Coronary artery (tissue), 2 donors: Measurements from ENCODE around the gene NEUROD4.
A peak's percentile ranks its signal among the peaks of the same experiment; 100 is the strongest.

Experiments
- DNase-seq: peaks from one replicate; pipeline ENCODE4 v3.0.0-alpha.2; 2017; ENCODE audit warnings: low spot score
- H3K27ac ChIP-seq, 2 donors: fragments of 200-600 bp; sonication (generic); one replicate each; pipeline ENCODE4 v1.5.1; 2016 to 2019
- H3K4me3 ChIP-seq: fragments of 200-600 bp; sonication (generic); 2 replicates; pipeline ENCODE4 v1.5.1; 2016; ENCODE audit warnings: mild to moderate bottlenecking, moderate library complexity
- TF ChIP-seq, protein P1 (sequence below): fragments of 200-600 bp; sonication (generic); IDR thresholded peaks from one replicate; pipeline ENCODE4 v1.5.1; 2019; ENCODE audit warnings: antibody characterized with exemption

The NEUROD4 gene

GRCh38 chr12:55072083-55072482, 52.3 kb downstream of the NEUROD4 start:
- no peak for DNase-seq
- TF ChIP-seq, protein P1, sequence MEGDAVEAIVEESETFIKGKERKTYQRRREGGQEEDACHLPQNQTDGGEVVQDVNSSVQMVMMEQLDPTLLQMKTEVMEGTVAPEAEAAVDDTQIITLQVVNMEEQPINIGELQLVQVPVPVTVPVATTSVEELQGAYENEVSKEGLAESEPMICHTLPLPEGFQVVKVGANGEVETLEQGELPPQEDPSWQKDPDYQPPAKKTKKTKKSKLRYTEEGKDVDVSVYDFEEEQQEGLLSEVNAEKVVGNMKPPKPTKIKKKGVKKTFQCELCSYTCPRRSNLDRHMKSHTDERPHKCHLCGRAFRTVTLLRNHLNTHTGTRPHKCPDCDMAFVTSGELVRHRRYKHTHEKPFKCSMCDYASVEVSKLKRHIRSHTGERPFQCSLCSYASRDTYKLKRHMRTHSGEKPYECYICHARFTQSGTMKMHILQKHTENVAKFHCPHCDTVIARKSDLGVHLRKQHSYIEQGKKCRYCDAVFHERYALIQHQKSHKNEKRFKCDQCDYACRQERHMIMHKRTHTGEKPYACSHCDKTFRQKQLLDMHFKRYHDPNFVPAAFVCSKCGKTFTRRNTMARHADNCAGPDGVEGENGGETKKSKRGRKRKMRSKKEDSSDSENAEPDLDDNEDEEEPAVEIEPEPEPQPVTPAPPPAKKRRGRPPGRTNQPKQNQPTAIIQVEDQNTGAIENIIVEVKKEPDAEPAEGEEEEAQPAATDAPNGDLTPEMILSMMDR, result no peak

GRCh38 chr12:55073043-55074022, 53.6 kb downstream of the NEUROD4 start:
- no peak for DNase-seq
- TF ChIP-seq, protein P1, result peak; percentile 58
- no peak overlapping the region for H3K4me3 ChIP-seq
- no peak overlapping the region for H3K27ac ChIP-seq

More at GRCh38 chr12:55072083-55072482, 52.3 kb downstream of the NEUROD4 start:
- Histone ChIP-seq H3K27ac (no peak overlapping the region), H3K4me3 (no peak overlapping the region)

DNA sequence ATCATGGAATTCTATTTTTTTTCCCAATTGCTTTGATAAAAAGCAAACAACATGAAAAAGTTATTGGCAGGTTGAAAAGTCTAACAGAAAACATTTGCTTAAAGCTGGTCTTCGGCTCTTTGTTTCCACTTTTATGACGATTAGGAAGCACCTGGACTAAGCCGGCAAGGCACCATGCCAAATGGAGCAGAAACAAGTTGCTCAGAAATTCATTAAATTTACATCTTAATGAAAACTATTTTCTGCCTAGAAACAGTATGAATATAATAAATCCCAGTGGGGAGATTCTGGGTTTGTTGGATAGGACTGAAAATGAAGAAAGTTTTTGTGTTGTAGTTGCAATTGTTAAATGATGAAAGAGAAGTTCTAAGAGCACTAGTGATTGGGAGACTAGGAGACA, 55.0 kb downstream of the NEUROD4 start:
- no peak for DNase-seq
- TF ChIP-seq, protein P1, result no peak

More for the DNA sequence above, 55.0 kb downstream of the NEUROD4 start:
- no peak overlapping the region for H3K4me3 ChIP-seq
- no peak overlapping the region for H3K27ac ChIP-seq
